Thymus (tissue), 11 donors: ENCODE results near the gene CFAP74. TPM values are rescaled to one million over a fixed set of nuclear protein-coding genes. Genes with fewer than 3 reads are reported as not detected.
"Not testable (repeated sequence)": the region's sequence is repeated elsewhere in the genome, so short reads cannot be mapped to it uniquely, and the experiment has no call there.

Experiments used
- DNase-seq, 9 donors: peaks; one replicate each; pipeline ENCODE4 v3.0.0-alpha.2; 2013; ENCODE audit warnings: low spot score in 9 of 9, low read depth in 6 of 9, missing footprints in 1 of 9
- H3K27ac ChIP-seq, 2 donors: one replicate each; pipeline ENCODE4 v1.5.1; 2013; ENCODE audit warnings: control low read depth in 1 of 2, low read depth in 1 of 2, low read length in 1 of 2, mild to moderate bottlenecking in 1 of 2, moderate library complexity in 1 of 2
- H3K27me3 ChIP-seq, 2 donors: one replicate each; pipeline ENCODE4 v1.5.1; 2013; ENCODE audit warnings: low read length in 1 of 2; ENCODE audit not compliant: control insufficient read depth in 2 of 2, insufficient read depth in 1 of 2
- H3K36me3 ChIP-seq, 2 donors: one replicate each; pipeline ENCODE4 v1.5.1; 2013; ENCODE audit warnings: low read length in 1 of 2, mild to moderate bottlenecking in 1 of 2, moderate library complexity in 1 of 2; ENCODE audit not compliant: control insufficient read depth in 2 of 2, insufficient read depth in 2 of 2
- H3K4me1 ChIP-seq, 2 donors: one replicate each; pipeline ENCODE4 v1.5.1; 2013; ENCODE audit warnings: low read length in 2 of 2; ENCODE audit not compliant: control insufficient read depth in 2 of 2, insufficient read depth in 2 of 2
- H3K4me3 ChIP-seq, 2 donors: one replicate each; pipeline ENCODE4 v1.5.1; 2013; ENCODE audit warnings: low read length in 2 of 2, control low read depth in 1 of 2, mild to moderate bottlenecking in 1 of 2
- H3K9me3 ChIP-seq, 2 donors: one replicate each; pipeline ENCODE4 v1.5.1; 2013; ENCODE audit warnings: low read length in 1 of 2, mild to moderate bottlenecking in 1 of 2; ENCODE audit not compliant: control insufficient read depth in 2 of 2, insufficient read depth in 1 of 2
- WGBS: extraction: QIAGEN DNeasy Blood & Tissue Kit; methylation state at CpG from one replicate; pipeline ENCODE4 v1.1.7; 2013; 5-methylcytosine and 5-hydroxymethylcytosine counted together
- polyA plus RNA-seq: library from polyadenylated mRNA; stranded (reverse); fragments of 200-250 nt; gene quantifications from one replicate; pipeline ENCODE4 v1.2.3, GENCODE V29; 2013
- total RNA-seq: library from RNA; stranded (reverse); fragments of 120-200 nt; gene quantifications from one replicate; pipeline ENCODE4 v1.2.4, GENCODE V29; 2013
- donor health status: healthy.

Gene CFAP74
- total and polyA plus RNA-seq, 2 donors: 0.09 to 0.16 TPM

DNA sequence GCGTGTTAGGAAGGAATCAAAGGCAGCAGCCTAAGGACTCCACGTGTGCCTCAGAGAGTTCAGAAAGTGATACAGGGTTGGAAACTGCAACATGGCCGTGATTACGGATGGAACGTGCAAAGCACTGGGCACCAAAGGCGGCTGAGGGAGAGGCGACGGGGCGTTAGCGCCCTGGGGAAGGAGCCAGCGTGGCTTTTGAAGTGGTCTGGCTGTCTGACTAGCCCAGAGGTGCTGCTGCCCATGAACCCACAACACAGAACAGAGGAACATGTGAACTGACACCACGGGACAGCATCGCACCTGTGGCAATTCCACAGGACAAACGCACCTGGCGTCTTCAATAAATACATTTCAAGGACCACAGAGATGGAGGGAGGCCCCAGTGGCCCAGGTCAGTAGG, 66.5 kb downstream of the CFAP74 start:
- Histone ChIP-seq H3K4me3 (no peak overlapping the region), H3K9me3 (peaks cover 0 to 3% of the 10 kb centered on the region in 2 donors), H3K4me1 (no peaks in the 10 kb centered on the region), H3K27me3 (no peaks in the 10 kb centered on the region), H3K36me3 (no peaks in the 10 kb centered on the region), H3K27ac (no peak overlapping the region)
- WGBS: 71% methylated on average over 15 of the region's 15 CpGs
- no peak for DNase-seq

DNA sequence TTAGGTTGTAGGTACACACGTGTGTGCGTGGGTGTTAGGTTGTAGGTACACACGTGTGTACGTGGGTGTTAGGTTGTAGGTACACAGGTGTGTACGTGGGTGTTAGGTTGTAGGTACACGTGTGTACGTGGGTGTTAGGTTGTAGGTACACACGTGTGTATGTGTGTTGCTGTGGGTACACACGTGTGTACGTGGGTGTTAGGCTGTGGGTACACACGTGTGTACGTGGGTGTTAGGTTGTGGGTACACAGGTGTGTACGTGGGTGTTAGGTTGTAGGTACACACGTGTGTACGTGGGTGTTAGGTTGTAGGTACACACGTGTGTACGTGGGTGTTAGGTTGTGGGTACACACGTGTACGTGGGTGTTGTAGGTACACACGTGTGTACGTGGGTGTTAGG, 68.7 kb downstream of the CFAP74 start:
- not testable (repeated sequence) for H3K9me3 ChIP-seq, DNase-seq, H3K4me3 ChIP-seq, H3K4me1 ChIP-seq, H3K36me3 ChIP-seq, H3K27ac ChIP-seq, H3K27me3 ChIP-seq
- WGBS: 88% methylated on average over 21 of the region's 21 CpGs

DNA sequence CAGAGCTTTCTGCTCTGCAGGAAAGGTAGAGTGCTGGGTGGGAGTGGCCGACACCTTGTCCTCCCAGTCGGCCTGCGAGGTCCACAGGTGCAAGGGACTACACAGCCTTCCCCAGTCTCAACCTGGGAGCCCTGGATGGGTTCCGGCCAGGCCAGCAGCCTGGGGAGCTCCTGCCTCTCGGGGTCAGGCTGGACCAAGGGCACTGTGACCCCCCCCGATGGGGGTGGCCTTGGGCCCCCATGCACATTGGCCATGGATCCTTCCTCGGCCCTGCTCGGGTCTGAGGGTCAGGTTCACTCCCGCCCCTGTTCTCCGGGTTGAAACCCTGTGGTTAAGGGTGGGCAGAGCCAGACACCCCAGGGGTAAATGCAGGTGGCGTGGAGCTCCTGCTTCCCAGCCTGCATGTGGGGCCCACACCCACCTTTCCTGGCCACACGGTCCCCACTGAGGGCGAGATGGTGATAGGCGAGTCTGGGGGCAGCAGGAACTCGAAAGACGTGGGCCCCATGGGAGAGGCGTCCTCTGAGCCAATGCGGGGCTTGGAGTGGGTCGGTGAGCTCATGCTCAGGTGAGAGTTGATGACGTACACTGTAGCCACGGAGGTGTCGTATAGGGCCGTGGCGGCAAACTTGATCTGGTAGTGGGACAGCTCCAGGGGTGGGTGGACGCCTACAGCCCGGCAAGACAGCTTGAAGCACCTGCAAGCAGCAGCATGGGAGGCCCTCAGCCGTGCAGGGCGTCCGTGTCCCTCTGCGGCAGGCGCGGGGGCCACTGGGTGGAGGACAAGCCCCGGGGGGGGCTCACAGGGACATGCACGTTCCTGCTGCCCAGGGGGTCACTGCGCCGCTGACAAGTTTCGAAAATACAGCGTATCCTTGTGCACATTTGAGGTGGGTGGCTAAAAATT, 73.7 kb downstream of the CFAP74 start:
- Histone ChIP-seq H3K9me3 (peaks cover 0 to 21% of the 10 kb centered on the region in 2 donors), H3K27ac (no peak overlapping the region), H3K27me3 (no peaks in the 10 kb centered on the region), H3K4me3 (no peak overlapping the region), H3K36me3 (no peaks in the 10 kb centered on the region), H3K4me1 (no peaks in the 10 kb centered on the region)
- WGBS: 93% methylated on average over 38 of the region's 38 CpGs
- DNase-seq: no peak

GRCh38 chr1:1929102-1929638, 74.4 kb downstream of the CFAP74 start:
- Histone ChIP-seq H3K4me1 (no peaks in the 10 kb centered on the region), H3K4me3 (no peak overlapping the region), H3K9me3 (peaks cover 0 to 21% of the 10 kb centered on the region in 2 donors), H3K36me3 (no peaks in the 10 kb centered on the region), H3K27me3 (no peaks in the 10 kb centered on the region), H3K27ac (no peak overlapping the region)
- WGBS: 91% methylated on average over 10 of the region's 10 CpGs
- DNase-seq: no peak

DNA sequence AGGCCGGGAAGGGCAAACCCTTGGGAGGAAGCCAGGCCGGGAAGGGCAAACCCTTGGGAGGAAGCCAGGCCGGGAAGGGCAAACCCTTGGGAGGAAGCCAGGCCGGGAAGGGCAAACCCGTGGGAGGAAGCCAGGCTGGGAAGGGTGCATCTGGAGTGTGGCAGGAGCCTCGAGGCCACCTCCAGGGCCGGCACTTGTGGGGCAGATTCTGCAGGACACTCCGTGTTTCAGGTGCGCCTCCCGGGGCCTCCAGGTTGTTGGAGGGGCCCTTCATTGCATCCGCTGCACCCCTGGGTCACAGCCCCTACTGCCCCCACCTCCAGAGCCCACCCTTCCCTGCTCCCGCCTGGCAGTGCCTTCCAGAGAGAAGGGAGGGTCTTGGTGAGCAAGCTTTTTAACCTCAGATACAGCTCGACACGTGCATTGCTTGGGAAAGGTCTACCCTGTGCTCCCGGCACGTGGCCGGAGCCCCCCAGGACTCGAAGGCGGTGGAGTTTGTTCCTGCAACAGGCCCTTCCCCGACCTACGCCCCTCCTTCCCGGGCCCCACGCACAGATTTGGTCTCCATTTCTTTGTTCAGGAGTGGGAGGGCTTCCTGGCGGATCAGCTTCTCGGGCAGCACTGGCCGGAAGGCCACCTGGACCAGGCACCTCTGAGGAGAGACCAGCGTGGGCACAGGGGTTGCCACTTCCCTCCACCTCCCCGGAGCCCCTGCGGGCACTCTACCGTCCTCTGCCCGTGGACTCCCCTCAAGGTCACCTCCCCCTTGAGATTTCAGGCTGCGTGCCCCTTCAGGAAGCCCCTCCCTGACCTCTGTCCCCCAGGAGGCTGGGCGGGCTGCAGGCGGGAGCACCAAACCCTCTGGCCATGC, 75.1 kb downstream of the CFAP74 start:
- no peaks in the 10 kb centered on the region for H3K36me3 ChIP-seq
- H3K27ac ChIP-seq: no peak overlapping the region
- no peak for DNase-seq
- H3K9me3 ChIP-seq: peaks cover 0 to 17% of the 10 kb centered on the region in 2 donors
- no peak overlapping the region for H3K4me3 ChIP-seq
- no peaks in the 10 kb centered on the region for H3K27me3 ChIP-seq
- H3K4me1 ChIP-seq: no peaks in the 10 kb centered on the region
- WGBS: 87% methylated on average over 32 of the region's 34 CpGs

DNA sequence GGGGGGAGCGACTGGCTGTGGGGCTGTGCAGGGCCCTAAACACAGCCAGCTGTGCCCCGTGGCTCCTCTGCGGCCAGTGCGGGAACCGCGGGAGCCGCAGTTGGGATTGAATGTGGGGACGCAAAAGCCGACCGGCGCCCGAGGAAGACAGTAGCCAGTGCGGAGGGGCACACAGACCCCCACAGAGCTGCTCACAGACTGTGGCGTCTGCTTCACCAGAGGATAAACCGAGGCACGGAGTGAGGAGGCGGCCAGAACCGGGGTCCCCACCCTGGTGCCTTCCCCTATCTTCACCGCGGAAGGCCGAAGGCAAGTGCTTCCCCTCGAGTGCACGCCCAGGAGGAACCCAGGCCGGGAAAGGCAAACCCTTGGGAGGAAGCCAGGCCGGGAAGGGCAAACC, 75.8 kb downstream of the CFAP74 start:
- H3K27me3 ChIP-seq: no peaks in the 10 kb centered on the region
- no peak for DNase-seq
- 93% methylated on average over 25 of the region's 25 CpGs for WGBS
- peaks cover 0 to 17% of the 10 kb centered on the region in 2 donors for H3K9me3 ChIP-seq
- H3K4me3 ChIP-seq: no peak overlapping the region
- no peak overlapping the region for H3K27ac ChIP-seq
- no peaks in the 10 kb centered on the region for H3K4me1 ChIP-seq
- no peaks in the 10 kb centered on the region for H3K36me3 ChIP-seq

DNA sequence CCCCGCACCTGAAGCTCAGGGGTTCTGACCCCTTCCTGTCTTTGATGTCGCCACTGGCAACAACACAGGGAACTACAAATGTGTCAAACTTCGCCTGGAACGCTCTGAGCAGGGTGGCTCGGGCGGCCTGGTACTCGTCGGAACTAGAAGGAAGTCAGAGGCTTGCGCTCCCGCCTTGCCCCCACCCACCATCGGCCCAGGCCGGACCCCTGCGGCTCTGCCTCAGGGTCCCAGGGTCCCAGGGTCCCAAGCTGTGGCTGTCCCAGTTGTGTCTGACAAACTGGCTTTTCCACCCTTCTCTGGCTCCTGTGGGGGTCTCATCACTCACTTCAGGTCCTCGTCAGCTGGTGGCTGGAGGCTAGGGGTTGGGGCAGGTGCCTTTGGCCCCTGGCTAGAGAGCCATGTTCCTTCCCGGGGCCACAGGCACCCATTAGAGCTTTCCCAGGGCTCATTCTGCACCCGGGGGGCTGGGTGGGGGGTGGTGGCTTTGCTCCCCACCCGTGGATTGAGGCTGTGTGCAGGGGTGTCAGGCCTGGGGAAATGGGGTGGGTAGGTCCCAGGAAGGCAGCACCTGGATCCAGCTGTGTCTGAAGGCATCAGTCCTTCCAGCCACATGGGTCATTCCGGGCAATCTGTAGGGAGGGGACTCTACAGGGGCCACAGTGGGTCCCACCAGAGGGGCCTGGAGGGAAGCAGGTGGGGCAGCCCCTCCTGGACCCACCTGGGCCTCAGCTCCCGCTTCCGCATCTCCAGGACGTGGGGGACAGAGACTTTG, 76.5 kb downstream of the CFAP74 start:
- Histone ChIP-seq H3K4me1 (no peaks in the 10 kb centered on the region), H3K9me3 (peaks cover 0 to 17% of the 10 kb centered on the region in 2 donors), H3K4me3 (no peak overlapping the region), H3K27me3 (no peaks in the 10 kb centered on the region), H3K27ac (no peak overlapping the region), H3K36me3 (no peaks in the 10 kb centered on the region)
- DNase-seq: no peak
- WGBS: 88% methylated on average over 21 of the region's 21 CpGs

DNA sequence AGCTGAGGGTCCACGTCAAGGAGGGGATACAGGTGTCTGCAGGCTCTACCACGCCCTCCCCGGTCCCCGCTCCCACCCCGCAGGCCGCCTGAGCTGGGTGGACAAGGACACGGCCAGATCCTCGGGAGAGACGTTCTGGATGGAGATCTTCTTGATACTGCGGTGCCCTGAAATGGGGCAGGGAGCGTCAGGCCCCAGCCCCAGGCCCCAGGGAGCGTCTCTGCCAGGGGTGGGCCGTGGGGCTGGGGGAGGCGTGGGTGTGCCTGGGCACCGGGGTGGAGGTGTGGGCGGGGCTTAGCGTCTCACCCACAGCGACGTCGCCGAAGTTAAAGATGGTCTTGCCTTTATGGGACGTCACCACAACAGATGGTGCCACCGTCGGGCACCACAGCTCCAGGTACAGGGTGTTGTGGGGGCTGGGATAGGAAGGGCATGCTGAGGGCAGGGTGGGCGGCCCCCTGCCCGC, 77.2 kb downstream of the CFAP74 start:
- no peak overlapping the region for H3K4me3 ChIP-seq
- H3K4me1 ChIP-seq: no peaks in the 10 kb centered on the region
- H3K9me3 ChIP-seq: peaks cover 0 to 17% of the 10 kb centered on the region in 2 donors
- no peak for DNase-seq
- H3K27ac ChIP-seq: no peak overlapping the region
- 89% methylated on average over 26 of the region's 26 CpGs for WGBS
- no peaks in the 10 kb centered on the region for H3K36me3 ChIP-seq
- no peaks in the 10 kb centered on the region for H3K27me3 ChIP-seq
